ENCODE results near the gene SIGLEC9.

GRCh38 chr19:51078104-51078503 is 46.6 kb upstream of the SIGLEC9 start:
- TF ChIP-seq, protein P1, sequence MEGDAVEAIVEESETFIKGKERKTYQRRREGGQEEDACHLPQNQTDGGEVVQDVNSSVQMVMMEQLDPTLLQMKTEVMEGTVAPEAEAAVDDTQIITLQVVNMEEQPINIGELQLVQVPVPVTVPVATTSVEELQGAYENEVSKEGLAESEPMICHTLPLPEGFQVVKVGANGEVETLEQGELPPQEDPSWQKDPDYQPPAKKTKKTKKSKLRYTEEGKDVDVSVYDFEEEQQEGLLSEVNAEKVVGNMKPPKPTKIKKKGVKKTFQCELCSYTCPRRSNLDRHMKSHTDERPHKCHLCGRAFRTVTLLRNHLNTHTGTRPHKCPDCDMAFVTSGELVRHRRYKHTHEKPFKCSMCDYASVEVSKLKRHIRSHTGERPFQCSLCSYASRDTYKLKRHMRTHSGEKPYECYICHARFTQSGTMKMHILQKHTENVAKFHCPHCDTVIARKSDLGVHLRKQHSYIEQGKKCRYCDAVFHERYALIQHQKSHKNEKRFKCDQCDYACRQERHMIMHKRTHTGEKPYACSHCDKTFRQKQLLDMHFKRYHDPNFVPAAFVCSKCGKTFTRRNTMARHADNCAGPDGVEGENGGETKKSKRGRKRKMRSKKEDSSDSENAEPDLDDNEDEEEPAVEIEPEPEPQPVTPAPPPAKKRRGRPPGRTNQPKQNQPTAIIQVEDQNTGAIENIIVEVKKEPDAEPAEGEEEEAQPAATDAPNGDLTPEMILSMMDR (IDR thresholded peaks at IDR 0.05 in 2 of 3, conservative IDR thresholded peaks at IDR 0.05 in 1 of 3; ENCODE audit: borderline replicate concordance in 1 of 3, insufficient read depth in 1 of 3, low read depth in 2 of 3, low read length in 2 of 3): no peak
- no peak for TF ChIP-seq JUND (IDR thresholded peaks at IDR 0.05)
- TF ChIP-seq, protein P2, sequence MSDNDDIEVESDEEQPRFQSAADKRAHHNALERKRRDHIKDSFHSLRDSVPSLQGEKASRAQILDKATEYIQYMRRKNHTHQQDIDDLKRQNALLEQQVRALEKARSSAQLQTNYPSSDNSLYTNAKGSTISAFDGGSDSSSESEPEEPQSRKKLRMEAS (IDR thresholded peaks at IDR 0.05): no peak
- no peak for TF ChIP-seq ATF3 (IDR thresholded peaks at IDR 0.05)
- no peak for TF ChIP-seq POLR2AphosphoS5 (IDR thresholded peaks at IDR 0.05; ENCODE audit: low read depth, low read length)

Data from HCT116 (cell line).